ENCODE data around the gene BICC1.

Gene BICC1, protein sequence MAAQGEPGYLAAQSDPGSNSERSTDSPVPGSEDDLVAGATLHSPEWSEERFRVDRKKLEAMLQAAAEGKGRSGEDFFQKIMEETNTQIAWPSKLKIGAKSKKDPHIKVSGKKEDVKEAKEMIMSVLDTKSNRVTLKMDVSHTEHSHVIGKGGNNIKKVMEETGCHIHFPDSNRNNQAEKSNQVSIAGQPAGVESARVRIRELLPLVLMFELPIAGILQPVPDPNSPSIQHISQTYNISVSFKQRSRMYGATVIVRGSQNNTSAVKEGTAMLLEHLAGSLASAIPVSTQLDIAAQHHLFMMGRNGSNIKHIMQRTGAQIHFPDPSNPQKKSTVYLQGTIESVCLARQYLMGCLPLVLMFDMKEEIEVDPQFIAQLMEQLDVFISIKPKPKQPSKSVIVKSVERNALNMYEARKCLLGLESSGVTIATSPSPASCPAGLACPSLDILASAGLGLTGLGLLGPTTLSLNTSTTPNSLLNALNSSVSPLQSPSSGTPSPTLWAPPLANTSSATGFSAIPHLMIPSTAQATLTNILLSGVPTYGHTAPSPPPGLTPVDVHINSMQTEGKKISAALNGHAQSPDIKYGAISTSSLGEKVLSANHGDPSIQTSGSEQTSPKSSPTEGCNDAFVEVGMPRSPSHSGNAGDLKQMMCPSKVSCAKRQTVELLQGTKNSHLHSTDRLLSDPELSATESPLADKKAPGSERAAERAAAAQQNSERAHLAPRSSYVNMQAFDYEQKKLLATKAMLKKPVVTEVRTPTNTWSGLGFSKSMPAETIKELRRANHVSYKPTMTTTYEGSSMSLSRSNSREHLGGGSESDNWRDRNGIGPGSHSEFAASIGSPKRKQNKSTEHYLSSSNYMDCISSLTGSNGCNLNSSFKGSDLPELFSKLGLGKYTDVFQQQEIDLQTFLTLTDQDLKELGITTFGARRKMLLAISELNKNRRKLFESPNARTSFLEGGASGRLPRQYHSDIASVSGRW

DNA sequence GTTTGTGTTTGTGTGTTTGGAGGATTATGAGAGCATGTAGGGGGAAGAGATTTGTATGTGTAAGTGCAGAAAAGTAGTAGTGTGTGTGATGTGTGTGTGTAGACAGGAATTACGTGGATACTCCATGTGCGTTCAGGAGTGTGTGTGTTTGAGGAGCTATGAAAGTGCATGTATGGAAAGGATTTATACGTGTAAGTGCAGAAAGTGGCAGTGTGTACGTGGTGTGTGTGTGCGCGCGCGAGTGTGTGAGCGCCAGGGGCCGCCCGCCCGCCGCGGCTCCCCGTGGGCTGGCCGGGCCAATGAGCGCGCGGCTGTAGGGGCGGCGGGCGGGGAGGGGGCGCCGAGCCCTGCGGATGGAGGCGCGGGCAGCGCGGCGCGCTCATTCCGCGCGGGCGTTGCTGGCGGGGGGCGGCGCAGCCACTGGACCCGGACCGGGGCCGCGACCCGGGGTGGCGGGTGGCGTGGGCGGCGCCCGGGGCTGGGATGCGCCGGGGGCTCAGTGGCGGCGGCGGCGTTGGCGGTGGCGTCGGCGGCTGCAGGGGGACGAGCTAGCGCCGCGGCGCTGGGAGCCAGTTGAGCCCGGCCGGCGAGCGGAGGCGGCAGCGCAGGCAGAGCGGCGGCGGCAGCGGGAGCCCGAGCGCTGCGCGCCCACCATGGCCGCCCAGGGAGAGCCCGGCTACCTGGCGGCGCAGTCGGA lies at the start of gene BICC1:
TSS of gene BICC1 (plus strand) at position 382 of the 697 bp plus-strand sequence. CDS start at position 654, 272 bp downstream.
- no peak for DNase-seq

DNA sequence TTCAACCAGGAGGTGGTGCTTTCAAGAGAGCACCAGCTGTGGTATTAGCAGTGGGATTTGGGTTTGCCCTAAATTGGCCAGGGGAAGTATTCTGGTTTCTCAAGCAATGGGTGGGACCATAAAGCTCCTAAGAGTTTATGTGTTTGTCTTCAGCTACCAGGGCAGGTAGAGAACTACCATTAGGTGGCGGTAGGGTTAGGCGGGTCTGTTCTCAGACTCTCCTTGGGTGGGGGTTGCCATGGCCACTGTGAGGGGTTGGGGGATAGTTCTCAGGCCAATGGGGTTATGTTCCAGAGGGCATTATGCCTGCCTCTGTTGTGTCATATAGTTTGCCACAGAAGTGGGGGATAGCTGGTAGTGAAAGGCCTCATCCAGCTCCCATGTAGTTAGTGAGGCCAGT lies 47.7 kb upstream of the BICC1 start:
- no peak for DNase-seq

DNA sequence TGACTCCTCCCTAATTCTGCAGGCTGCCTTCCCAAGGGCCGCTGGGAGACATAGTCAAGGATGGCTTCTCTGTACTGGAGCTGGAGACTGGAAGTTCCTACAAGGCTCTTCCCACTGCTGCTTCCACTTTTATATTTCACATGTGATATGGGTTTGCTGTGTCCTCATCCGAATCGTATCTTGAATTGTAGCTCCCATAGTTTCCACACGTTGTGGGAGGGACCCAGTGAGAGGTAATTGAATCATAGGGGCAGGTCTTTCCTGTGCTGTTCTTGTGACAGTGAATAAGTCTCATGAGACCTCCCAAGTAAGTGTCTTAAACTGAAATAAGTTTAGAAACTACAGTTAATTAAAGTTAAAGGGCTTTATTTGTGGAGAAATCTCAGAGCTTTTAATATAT lies 47.0 kb upstream of the BICC1 start:
- no peak for DNase-seq

DNA sequence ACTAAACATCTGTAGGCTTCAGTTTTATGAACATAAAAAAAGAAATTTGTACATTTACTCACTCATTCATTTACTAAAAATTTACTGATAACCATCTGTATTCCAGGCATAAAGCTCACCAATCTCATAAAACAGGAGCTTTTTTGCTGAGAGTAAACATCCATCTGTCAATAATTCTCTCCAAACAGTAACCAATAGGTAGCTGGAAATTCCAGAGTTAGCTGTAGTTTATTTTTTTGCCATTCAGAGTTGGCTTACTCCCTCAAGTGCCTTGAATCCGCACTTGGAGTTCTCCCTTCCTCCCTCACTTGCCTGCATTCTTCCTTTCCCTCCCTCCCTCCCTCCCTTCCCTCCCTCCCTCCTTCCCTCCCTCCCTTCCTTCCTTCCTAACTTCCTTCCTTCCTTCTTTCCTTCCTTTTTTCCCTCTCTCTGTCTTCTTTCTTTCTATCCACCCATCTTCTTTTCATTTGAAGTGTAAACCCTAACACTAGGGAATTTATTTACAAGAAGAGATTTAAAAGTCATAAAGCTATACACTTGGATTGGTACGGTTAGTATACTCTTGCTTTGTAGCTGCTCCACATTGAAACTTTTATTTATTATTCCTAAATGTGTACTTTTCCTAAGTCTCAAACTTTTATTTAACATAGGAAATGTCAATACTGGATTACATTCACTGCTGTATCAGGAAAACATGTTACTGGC lies 44.6 kb upstream of the BICC1 start:
- DNase-seq = no peak

DNA sequence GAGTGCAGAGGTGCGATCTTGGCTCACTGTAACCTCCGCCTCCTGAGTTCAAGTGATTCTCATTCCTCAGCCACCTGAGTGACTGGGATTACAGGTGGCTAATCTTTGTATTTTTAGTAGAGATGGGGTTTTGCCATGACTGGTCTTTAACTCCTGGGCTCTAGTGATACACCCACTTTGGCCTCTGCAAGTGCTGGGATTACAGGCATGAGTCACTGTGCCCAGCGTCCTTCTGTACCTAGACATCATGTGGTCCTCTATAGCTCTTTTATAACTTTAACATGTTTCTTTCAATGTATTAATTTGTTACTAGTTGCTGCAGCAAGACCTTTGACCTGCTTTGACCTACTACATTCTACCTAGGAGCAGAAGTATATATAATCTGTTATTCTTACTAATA lies 38.7 kb upstream of the BICC1 start:
- DNase-seq = no peak

DNA sequence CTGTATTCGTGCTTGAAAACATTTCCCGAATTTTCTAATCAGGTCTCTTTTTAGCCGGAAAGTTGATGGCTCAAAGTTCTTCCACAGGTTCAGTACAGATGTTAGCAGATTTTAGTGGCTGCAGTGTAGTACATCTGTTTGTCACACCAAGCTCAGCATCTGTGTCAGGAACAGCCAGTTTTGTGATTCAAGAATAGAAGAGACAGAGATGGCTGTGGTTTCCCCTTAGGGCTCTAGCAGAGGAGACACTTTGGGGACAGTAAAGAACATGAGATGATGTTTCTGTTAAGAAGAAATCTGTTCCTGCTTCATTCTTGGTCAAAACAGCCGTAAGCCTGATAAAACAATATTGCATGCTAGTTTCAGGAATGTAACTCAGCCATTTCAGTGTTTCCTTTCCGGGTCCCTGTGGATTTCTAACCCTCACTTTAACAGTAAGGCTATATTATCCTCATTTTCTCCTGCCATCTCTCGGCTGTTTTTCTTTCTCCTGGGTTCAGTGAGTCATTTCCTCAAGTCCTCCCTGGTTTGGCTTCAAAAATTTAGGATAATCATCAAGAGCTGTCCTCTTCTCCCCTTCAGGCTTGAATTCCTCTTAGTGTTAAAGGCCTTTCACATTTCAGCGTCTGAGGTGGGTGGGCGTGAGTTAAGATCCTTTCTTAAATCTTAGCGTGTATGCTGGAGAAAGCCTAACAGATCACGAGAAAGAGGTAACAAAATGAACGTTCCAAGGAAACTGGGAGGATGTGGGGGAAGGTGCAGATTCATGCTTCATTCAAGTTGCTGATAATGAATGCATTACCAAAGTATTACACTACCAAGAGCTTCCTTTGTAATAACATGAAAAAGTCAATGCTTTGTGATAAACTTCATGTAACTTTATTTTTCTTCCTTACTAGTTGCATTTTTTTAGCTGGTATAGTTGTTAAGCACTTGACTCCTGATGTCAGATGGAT lies 37.1 kb upstream of the BICC1 start:
- DNase-seq = no peak

DNA sequence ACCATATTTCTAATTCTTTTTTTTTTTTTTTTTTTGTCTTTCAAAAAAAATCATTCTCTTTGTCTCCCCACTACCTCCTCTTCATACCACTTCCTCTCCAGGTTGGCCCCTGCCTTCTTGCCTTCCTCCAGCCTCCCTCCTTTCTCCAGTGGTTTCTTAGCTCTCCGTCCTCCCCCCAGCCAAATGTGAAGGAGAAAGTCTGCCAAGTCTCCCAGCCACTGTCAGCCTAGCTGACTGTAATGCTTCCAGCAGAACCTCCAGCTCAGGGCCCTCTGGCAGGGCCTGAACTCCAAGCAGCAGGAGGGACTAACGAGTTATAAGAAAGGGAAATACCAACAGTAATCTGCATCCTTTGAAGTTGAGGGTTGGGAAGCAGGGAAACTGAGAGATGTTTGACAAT lies 35.5 kb upstream of the BICC1 start:
- DNase-seq = no peak

DNA sequence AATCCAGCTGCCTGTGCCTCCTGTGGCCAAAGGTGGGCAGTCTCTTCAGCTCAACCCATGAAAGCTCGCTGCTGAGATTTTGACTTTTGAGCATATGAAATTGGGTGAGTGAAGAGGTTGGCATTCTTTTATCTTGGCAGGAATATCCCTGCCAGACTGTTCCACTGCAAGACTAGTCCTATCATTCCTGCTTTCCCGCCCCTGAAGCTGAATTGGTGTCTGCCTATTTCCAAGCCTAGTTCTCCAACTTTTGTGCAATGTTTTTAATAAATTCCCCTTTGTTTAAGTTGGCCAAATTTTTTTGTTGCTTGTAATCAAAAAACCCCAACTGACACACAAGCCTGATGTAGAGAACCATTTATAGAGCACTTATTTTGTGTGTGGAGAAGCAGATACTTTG lies 34.8 kb upstream of the BICC1 start:
- no peak for DNase-seq

DNA sequence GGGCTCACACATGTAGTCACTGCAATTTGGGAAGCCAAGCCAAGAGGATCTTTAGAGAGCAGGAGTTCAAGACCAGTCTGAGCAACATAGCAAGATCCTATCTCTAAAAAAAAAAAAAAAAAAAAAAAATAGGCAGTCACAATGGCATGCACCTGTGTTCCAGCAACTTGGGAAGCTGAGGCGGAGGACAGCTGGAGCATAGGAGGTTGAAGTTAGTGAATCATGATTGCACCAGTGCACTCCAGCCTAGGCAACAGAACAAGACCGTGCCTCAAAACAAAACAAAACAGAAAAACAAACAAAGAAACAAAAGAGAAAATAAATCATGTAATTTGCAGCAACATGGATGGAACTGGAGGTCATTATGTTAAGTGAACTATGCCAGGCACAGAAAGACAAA lies 33.6 kb upstream of the BICC1 start:
- no peak for DNase-seq

DNA sequence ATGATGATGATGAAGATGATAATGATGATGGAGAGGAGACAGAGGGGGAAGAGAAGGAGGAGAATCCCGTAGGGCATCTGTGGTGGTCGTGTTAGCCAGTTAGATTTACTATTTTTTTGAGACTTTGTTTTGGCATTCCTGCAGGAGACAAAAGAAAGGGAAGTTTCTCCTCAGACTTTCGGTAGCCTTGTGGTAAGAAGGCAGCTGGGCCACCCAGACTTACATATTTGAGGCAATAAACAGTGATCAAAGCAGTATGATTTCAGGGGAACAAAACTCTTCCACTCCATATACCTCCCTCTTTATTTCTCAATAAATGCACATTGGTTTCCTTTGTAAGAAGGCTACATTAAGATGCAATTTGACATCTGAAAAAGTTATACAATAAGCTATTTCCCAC lies 32.4 kb upstream of the BICC1 start:
- DNase-seq = no peak

DNA sequence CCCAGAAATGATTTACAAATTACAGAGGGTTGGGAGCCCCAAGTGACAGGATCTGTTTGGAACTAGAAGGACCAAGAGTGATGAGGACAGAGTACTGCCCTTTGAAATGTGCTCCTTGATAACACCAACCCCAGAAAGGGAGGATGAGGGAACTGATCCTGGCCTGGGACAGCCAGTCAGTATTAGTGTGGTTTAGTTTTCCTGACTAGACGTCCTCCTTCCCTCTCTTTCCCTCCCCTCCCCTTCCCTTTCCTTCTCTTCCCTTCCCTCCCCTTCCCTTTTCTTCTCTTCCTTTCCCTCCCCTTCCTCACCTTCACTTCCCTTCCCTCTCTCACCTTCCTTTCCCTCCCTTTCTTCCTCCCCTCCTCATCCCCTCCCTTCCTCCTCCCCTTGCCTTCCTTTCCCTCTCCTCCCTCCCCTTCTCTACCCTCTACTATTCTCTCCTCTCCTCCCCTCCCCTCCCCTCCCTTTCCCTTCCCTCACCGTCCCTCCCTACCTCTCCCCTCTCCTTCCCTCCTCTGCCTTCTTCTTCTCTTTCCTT lies 31.0 kb upstream of the BICC1 start:
- DNase-seq = no peak

DNA sequence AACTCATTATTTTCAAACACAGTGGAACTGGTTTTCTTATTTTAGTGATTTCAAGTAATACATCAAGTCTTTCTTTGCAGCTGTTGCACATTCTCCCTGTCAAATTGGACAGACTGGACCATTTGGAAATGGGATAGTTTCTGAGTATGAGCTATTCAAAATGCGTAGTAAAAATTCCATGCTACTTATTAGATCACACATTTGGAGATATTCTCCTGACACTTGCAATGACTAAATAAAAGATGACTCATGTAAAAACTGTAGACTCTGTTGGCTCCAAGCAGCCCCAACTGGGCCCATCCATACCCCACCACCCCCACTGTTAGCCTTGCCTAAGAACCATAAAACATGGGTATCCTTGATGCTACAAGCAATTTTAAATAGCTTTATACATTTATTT lies 25.9 kb upstream of the BICC1 start:
- DNase-seq = no peak

DNA sequence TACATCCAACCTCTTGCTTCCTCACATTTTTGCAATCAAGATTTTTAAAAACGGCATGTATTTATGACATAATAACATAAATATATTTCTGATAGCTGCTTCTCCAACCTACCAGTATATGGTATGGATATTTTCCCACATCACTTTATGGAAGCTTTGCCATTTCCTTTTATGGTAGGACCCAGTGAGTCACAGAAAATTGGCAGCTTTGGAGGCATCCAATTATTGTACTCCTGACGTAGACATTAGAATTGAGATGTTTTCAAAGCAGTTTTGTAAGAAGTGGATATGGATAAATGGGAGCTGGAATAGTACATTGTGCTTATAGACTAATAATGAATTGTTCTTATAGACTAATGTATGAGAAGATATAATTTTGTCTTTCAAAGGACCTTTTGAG lies 23.8 kb upstream of the BICC1 start:
- DNase-seq = no peak

DNA sequence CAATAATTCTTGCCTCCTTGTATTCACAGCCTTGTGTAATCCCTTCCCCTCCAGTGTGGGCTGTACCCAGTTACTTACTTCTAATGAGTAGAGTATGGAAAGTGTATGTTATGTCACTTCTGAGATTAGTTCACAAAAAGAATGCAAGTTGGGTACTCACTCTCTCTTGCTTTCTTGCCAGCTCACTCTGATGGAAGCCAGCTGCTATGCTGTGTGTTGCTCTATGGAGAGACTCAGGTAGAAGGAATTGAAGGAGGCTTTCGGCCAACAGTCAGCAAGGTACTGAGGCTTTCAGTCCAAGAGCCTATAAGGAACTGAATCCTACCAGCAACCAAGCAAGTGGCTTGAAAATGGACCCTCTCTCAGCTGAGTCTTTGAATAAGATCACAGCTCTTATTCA lies 9.7 kb upstream of the BICC1 start:
- no peak for DNase-seq

DNA sequence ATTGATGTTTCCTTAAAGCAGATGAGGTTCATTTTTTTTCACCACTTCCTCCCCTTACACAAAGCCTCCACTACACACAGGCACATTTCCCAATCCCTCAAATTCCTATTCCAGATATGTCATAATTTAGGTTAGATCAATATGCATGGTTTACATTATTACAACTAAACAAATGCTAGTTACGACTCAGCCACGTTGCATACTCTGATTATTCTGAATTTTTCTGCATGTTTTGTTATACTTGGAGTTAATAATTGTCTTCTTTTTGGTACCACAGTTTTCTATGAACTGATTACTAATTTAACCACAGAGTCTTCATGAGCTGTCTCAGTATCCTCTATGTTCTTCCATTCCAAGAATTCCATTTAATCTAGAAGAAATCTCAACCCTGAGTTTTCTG lies 4.4 kb upstream of the BICC1 start:
- no peak for DNase-seq

DNA sequence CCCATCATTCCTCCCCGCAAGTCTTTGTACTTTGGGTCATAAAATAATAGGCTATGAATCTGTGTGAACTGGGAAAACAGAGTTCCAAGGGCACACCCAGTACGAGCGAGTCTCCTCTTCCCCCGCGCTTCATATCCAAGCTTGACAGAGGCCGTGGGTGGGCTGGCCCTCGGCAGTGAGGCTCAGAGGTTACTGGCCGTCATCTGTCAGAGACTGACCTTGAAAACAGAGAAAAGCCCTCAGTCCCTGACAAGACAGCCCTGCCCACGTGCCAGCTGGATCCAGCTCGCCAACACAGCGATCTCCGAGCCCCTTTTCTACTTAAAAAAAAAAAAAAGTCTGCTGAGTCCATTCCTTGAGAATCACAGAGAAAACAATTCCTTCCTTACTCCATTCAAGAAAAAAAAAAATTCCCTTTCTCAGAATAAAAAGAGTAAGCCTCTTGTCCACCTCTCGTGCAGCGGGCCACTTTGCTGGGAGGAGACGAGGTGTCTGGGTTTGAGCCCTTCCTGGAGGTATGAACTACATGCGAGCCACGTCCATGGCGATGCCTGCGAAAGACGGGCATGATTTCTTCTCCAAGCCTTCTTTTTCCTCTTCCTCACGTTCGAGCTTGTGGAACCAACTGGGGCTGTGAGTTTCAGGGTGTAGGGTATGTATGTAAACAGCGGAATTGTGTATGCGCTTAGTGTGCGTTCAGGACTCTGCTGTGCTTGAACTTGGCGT lies 744 bp upstream of the BICC1 start:
- DNase-seq = no peak

DNA sequence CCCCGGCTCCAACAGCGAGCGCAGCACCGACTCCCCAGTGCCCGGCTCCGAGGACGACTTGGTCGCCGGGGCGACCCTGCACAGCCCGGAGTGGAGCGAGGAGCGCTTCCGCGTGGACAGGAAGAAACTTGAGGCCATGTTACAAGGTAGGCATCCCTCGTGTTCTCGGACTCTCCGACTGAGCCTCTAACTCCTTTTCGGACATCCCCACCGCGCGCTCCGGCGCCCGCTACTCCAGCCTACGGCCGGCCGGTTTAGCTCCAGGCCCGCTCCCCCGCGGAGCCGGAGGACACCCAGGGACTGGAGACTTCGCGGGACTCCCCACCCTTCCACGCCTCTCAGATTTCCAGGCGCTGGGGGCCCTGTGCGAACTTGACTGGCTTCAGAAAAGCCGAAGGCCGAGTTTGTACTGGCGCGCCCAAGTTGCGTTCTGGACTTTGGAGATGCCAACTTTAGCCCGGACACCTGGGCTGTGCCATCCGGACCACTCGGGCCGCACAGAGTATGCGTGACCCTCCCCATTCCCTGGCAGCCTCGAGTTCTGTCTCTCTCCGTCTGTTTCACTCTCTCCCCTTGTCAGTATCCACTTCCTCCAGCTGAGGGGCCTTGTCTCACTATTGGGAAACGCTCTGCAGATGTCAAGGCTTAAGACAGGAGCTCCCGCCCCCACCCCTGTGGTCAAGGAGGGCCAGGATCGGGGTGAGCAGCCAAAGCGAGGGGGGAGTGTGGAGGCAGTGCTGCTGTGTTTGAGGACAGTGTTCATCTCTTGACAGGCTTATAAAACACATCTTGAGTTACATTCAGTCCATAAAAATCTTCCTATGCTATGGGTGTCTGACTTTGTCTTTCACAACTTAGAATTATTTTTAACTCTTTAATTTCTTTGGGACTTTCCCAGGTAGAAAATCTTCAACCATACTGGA lies 777 bp downstream of the BICC1 start:
- DNase-seq = no peak

DNA sequence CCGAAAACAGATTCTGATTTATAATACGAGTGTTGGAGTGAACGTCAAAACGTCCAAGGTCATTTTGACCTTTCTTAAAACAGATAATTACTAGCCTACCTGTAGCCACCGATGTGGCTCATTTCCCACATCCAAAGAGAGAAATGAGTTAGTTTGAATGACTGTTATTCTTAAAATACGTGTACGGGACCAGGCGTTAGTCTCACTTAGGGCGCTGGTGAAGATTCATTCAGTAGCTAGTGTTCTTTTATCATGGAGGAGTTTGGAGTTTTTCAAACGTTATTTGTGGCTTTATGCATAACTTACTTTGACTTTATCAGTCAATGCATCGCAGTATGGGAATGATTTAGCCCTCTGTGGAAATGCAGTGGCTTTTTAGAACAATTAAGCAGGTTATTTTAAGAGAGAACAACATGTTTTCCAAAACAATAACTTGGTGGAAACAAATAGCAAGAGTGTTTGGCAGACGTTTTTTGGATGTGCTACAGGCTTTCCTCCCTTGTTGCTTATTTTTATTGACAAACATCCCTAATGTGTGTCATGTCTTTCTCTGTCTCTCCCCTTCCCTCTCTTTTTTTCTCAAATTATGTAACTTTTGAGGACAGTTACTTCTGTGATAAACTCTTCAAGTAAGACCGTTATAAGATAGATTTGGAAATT lies 1.6 kb downstream of the BICC1 start:
- no peak for DNase-seq
